PFSK-1 (cell line): ENCODE data around the gene MYO5B.

Experiments
- FOXP2 ChIP-seq: optimal IDR thresholded peaks from 2 replicates; pipeline ENCODE3; 2011; ENCODE audit warnings: borderline replicate concordance, control low read depth, inconsistent platforms; ENCODE audit not compliant: insufficient read depth; ENCODE audit errors: extremely low read length, extremely low read depth
- POLR2AphosphoS5 ChIP-seq: IDR thresholded peaks from 2 replicates; pipeline ENCODE4 v1.6.1; 2012; ENCODE audit warnings: low read depth, mild to moderate bottlenecking, control low read depth, low read length, moderate library complexity
- REST ChIP-seq, 2 experiments: IDR thresholded peaks; 2 replicates each; pipeline versions ENCODE4 v1.6.1 to v1.8.0; 2011 to 2012; ENCODE audit warnings: low read depth in 2 of 2, low read length in 2 of 2, control low read depth in 1 of 2, inconsistent platforms in 1 of 2, mild to moderate bottlenecking in 1 of 2, moderate library complexity in 1 of 2; ENCODE audit not compliant: insufficient read depth in 1 of 2
- SIN3A ChIP-seq: IDR thresholded peaks from 2 replicates; pipeline ENCODE4 v1.6.1; 2012; ENCODE audit warnings: mild to moderate bottlenecking, low read length, moderate library complexity, borderline replicate concordance; ENCODE audit not compliant: insufficient read depth
- TAF1 ChIP-seq: IDR thresholded peaks from 2 replicates; pipeline ENCODE4 v1.6.1; 2012; ENCODE audit warnings: low read length, control low read depth, borderline replicate concordance; ENCODE audit not compliant: insufficient read depth

DNA sequence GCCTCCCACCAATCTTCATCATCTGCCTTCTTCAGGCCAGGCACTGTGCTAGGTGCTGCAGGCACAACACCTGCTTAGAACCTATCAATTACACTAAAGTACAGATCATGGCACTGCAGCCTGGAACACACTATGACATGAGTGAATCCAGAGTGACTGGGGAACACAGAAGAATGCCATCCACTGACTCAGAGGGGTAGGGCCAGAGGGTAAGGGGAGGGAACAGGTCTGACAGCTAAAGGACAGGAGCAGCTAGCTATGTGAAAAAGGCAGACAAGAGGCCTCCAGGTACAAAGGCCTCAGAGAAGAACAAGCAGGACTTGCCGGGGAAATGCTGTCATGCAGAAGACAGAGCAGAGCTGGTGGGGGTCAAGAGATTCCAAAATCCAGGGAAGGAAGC is 328.3 kb downstream of the MYO5B start:
- no peak for TF ChIP-seq POLR2AphosphoS5
- no peak for TF ChIP-seq FOXP2
- no peak for TF ChIP-seq REST (IDR thresholded peaks at IDR 0.05; ENCODE audit: insufficient read depth in 1 of 2, low read depth in 2 of 2, low read length in 2 of 2)
- TF ChIP-seq TAF1, result no peak
- no peak for TF ChIP-seq SIN3A
